ENCODE data around the gene ECSIT.
"Not testable (repeated sequence)": the region's sequence is repeated elsewhere in the genome, so short reads cannot be mapped to it uniquely, and the experiment has no call there.

Gene ECSIT

GRCh38 chr19:11479898-11480714, 48.8 kb downstream of the ECSIT start:
- no peak for DNase-seq (ENCODE audit: low read depth in 4 of 4, low spot score in 1 of 4)

- DNase-seq (ENCODE audit: low read depth in 4 of 4, low spot score in 1 of 4) = peak in 1 of 4 experiments; percentile 30
Observed at GRCh38 chr19:11479090-11479897, 49.6 kb downstream of the ECSIT start.

GRCh38 chr19:11478167-11479089, 50.5 kb downstream of the ECSIT start:
- DNase-seq (ENCODE audit: low read depth in 4 of 4, low spot score in 1 of 4) = no peak

GRCh38 chr19:11475861-11476260, 53.1 kb downstream of the ECSIT start:
- DNase-seq (ENCODE audit: low read depth in 4 of 4, low spot score in 1 of 4) = no peak

DNA sequence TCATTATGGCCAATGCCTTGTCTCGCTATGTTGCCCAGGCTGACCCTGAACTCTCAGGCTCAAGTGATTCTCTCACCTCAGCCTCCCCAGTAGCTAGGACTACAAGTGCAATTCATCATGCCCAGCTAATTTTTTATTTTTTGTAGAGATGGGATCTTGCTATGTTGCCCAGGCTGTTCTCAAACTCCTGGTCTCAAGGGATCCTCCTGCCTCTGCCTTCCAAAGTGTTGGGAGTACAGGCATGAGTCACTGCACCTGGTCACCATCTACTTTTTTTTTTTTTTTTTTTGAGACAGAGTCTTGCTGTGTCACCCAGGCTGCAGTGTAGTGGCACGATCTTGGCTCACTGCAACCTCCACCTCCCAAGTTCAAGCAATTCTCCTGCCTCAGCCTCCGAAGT, 53.6 kb downstream of the ECSIT start:
- DNase-seq (ENCODE audit: low read depth in 4 of 4, low spot score in 1 of 4) = not testable (repeated sequence)

- DNase-seq (ENCODE audit: low read depth in 4 of 4, low spot score in 1 of 4) = no peak
Observed at GRCh38 chr19:11473725-11474124, 55.2 kb downstream of the ECSIT start.

GRCh38 chr19:11468266-11468845, 60.6 kb downstream of the ECSIT start:
- DNase-seq (ENCODE audit: low read depth in 4 of 4, low spot score in 1 of 4) = not testable (repeated sequence)

DNA sequence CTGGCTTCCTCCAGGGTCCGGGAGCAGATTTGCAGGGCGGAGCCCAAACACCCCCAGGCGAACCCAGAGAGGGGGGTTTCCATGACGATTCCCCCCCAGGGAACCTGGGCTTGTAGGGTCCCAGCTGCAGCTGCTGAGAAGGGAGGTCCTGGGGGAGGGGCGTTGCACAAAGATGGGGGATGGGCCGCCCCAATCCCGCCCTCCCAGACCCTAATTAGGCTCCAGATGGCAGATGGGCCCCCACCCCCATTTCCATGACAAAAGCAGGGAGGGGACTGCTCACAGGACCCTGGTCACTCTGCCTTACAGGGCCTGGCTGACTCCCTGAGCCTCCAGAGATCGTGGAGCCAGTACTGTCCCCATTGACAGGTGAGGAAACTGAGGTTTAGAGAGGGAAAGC, 63.3 kb downstream of the ECSIT start:
- no peak for DNase-seq (ENCODE audit: low read depth in 4 of 4, low spot score in 1 of 4)

DNA sequence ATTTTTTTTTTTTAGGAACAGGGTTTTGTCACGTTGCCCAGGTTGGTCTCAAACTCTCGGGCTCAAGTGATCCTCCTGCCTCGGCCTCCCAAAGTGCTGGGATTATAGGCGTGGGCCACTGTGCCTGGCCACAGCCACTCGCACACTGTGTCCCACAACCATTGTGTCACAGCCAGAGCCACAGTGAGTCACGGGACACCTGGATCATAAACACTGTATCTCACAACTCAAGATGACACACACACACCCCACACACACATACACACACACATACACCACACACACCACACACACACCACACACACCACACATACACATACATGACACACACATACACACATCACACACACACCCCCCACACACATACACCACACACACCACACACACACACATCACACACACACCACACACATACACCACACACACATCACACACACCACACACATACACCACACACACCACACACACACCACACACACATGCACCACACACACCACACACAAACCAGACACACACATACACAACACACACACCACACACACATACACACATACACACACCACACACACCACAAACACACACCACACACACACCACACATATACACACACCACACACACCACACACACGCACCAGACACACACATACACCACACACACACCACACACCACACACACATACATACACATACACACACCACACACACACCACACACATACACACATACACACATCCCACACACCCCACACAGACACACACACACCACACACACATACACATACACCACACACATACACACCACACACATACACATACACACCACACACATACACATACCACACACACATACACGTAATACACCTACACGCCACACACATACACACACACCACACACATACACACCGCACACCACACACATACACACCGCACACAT, 64.3 kb downstream of the ECSIT start:
- DNase-seq (ENCODE audit: low read depth in 4 of 4, low spot score in 1 of 4) = no peak

GRCh38 chr19:11463391-11463790, 65.5 kb downstream of the ECSIT start:
- no peak for DNase-seq (ENCODE audit: low read depth in 4 of 4, low spot score in 1 of 4)

DNA sequence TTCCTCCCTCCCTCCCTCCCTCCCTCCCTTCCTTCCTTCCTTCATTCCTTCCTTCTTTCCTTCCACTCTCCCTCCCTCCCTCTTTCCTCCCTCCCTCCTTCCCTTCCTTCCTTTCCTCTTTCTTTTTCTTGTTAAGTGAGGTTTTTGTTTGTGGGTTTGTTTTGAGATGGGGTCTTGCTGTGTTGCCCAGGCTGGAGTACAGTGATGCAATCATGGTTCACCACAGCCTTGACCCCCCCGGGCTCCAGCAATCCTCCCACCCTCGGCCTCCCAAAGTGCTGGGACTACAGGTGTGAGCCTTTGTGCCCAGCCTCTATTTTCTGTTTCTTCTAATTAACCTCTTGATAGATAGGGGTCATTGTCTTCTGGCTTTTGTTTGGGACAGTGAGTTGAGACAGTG, 67.5 kb downstream of the ECSIT start:
- no peak for DNase-seq (ENCODE audit: low read depth in 4 of 4, low spot score in 1 of 4)

GRCh38 chr19:11460207-11460606, 68.7 kb downstream of the ECSIT start:
- DNase-seq (ENCODE audit: low read depth in 4 of 4, low spot score in 1 of 4) = no peak

DNA sequence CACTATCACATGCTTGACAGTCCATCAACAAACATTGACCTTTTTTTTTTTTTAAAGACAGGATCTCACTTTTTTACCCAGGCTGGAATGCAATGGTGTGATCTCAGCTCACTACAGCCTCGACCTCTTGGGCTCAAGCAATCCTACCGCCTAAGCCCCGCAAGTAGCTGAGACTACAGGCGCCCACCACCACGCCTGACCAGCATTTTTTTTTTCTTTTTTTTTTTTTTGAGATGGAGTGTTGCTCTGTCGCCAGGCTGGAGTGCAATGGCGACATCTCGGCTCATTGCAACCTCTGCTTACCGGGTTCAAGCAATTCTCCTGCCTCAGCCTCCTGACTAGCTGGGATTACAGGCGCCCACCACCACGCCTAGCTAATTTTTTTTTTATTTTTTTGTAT, 70.0 kb downstream of the ECSIT start:
- not testable (repeated sequence) for DNase-seq (ENCODE audit: low read depth in 4 of 4, low spot score in 1 of 4)

DNA sequence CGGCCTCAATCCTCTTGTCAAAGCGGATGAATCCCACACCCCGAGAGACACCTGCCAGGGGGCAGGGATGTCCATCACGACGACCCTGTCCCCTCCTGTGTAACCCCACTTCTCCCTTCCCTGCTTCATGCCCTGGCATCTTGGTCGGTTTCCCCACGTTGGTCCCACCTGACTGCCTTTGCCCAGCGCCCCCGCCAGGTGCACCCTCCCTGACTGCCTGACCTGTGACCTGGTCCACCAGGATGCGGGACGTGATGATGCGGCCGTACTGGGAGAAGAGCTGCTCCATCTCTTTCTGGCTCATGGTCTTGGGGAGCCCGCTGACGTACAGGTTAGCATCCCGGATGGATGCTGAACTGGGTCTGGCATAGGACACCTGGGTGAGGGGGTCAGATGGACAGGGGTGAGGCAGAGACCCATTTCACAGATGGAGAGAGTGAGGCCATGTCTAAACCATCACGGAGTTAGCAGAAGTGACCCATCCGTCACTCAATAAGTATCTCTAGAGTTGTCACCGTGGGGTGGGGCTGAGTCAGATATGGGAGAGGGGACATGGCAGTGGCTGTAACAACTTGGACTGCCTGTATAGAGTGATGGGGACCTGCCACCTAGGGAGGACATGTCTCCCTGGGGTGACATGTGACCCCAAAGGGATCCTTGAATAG, 70.6 kb downstream of the ECSIT start:
- DNase-seq (ENCODE audit: low read depth in 4 of 4, low spot score in 1 of 4) = no peak

DNA sequence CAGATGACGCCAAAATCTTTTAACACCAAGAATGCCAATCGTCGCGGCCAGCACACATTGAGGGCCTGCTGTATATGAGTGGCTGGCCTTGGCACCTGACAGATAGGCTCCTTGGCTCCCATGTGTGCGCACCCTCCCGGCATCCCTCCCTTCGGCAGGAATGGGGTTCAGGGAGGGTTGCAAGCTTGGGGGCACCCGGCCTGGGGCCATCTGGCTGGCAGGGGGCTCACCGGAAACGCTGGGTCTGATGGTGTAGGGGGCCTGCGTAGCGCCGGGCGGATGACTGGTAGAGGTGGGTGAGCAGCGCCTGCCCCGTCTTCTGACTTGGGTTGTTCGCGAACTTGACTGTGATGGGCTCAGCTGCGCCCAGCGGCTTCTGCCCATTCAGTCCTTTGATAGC, 71.1 kb downstream of the ECSIT start:
- no peak for DNase-seq (ENCODE audit: low read depth in 4 of 4, low spot score in 1 of 4)

GRCh38 chr19:11457115-11457514, 71.8 kb downstream of the ECSIT start:
- DNase-seq (ENCODE audit: low read depth in 4 of 4, low spot score in 1 of 4) = no peak

DNA sequence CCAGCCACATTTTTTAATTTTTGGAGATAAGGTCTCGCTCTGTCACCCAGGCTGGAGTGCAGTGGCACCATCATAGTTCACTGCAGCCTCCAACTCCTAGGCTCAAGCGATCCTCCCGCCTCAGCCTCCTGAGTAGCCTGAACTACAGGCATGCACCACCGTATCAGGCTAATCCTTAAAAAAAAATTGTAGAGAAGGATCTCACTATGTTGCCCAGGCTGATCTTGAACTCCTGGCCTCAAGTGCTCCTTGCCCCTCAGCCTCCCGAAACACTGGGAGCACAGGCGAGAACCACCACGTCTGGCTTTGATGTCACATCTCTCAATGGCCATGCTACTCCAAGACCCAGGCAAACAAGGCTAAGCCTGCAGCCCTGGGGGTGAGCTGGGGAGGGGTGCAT, 72.3 kb downstream of the ECSIT start:
- no peak for DNase-seq (ENCODE audit: low read depth in 4 of 4, low spot score in 1 of 4)
